GM18499 (cell line): ENCODE measurements around the gene ZBED1.
"Not testable (repeated sequence)": the region's sequence is repeated elsewhere in the genome, so short reads cannot be mapped to it uniquely, and the experiment has no call there.

ENCODE experiments used
- ATAC-seq: cut with Tn5 transposase; IDR thresholded peaks from one replicate; pipeline ENCODE4 v1.9.1; 2021; ENCODE audit warnings: moderate number of reproducible peaks; ENCODE audit not compliant: insufficient read depth, unreplicated experiment

Gene ZBED1

DNA sequence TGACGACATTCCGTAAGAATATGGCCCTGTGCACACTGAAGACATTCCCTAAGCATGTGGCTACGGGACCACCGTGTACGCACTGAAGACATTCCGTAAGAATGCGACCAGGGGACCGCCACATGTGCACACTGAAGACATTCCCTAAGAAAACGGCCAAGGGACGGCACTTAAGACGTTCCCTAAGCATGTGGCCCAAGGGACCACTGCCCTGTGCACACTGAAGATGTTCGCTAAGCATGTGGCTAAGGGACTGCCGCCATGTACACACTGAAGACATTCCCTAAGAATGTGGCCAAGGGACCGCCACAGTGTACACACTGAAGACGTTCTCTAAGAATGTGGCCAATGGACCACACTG, 21.4 kb downstream of the ZBED1 start:
- ATAC-seq, result no peak

DNA sequence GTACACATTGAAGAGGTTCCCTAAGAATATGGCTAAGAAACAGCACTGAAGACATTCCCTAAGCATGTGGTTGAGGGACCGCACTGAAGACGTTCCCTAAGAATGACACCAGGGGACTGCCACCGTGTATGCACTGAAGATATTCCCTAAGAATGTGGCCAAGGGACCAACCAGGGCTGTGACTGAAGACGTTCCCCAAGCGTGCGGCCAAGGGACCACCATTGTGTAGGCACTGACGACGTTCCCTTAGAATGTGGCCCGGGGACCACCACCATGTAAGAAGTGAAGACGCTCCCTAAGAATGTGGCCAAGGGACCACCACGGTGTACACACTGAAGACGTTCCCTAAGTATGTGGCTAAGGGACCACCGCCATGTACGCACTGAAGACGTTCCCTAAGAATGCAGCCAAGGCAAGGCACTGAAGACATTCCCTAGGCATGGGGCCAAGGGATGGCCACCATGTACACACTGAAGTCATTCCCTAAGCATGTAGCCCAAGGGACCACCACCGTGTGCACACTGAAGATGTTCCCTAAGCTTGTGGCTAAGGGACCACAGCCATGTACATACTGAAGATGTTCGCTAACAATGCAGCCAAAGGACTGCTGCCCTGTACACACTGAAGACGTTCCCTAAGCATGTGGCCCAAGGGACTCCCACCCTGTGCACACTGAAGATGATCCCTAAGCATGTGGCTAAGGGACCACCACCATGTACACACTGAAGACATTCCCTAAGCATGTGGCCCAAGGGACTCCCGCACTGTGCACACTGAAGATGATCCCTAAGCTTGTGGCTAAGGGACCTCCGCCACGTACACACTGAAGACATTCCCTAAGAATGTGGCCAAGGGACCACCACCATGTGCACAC, 22.0 kb downstream of the ZBED1 start:
- ATAC-seq, result no peak

DNA sequence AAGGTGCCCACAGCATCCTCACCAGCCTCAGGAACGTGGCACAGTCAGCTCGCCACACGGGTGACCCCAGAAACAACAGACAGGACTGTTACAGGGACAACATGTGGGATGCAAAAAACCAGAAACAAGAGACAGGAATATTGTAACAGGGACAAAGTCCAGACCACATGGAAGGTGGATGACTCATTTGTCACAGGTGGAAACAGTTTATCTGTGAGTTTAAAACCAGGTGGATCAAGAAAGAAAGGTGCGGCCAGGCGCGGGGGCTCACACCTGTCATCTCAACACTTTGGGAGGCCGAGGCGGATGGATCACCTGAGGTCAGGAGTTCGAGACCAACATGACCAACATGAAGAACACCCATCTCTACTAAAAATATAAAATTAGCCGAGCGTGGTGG, 23.5 kb downstream of the ZBED1 start:
- ATAC-seq, result not testable (repeated sequence)

DNA sequence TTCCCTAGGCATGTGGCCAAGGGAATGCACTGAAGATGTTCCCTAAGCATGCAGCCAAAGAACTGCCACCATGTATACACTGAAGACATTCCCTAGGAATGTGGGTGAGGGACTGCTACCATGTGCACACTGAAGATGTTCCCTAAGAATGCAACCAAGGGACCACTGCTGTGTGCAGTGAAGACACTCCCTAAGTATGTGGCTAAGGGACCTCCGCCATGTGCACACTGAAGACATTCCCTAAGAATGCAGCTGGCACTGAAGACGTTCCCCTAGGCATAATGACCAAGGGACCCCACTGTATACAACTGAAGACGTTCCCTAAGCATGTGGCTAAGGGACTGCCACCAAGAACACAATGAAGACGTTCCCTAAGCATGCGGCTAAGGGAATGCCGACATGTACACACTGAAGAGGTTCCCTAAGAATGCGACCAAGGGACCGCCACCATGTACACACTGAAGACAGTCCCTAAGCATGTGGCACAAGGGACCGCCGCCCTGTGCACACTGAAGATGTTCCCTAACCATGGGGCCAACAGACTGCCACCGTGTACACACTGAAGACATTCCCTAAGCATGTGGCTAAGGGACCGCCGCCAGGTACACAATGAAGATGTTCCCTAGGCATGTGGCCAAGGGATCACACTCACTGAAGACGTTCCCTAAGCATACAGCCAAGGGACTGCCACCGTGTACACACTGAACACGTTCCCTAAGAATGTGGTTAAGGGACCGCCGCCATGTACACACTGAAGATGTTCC, 25.6 kb downstream of the ZBED1 start:
- no peak for ATAC-seq

DNA sequence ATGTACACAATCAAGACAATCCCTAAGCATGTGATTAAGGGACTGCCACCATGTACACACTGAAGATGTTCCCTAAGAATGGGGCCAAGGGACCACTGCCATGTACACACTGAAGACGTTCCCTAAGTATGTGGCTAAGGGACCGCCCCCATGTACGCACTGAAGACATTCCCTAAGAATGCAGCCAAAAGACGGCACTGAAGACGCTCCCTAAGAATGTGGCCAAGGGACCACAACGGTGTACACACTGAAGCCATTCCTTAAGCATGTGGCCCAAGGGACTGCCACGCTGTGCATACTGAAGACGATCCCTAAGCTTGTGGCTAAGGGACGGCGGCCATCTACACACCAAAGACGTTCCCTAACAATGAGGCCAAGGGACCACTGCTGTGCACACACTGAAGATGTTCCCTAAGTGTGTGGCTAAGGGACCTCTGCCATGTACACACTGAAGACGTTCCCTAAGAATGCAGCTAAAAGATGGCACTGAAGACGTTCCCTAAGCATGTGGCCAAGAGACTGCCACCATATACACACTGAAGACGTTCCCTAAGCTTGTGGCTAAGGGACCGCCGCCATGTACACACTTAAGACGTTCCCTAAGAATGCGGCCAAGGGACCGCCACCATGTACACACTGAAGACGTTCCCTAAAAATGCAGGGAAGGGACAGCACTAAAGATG, 26.4 kb downstream of the ZBED1 start:
- no peak for ATAC-seq

DNA sequence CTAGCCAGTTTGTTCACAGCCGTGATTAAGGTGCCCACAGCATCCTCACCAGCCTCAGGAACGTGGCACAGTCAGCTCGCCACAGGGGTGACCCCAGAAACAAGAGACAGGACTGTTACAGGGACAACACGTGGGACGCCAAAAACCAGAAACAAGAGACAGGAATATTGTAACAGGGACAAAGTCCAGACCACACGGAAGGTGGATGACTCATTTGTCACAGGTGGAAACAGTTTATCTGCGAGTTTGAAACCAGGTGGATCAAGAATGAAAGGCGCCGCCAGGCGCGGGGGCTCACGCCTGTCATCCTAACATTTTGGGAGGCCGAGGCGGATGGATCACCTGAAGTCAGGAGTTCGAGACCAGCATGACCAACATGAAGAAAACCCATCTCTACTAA, 27.7 kb downstream of the ZBED1 start:
- not testable (repeated sequence) for ATAC-seq

DNA sequence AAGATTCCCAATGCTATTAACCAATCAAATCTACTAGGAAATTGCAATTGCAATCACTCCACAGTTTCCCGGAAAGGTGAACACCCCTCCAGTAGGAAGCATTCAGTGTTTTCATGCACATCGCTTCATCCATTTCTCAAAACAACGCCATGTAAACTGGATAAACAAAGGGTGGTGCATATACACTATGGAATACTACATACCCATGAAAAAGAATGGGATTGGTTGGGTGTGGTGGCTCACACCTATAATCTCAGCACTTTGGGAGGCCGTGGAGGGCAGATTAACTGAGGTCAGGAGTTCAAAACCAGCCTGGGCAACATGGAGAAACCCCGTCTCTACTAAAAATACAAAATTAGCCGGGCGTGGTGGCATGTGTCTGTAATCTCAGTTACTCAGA, 29.1 kb downstream of the ZBED1 start:
- no peak for ATAC-seq

DNA sequence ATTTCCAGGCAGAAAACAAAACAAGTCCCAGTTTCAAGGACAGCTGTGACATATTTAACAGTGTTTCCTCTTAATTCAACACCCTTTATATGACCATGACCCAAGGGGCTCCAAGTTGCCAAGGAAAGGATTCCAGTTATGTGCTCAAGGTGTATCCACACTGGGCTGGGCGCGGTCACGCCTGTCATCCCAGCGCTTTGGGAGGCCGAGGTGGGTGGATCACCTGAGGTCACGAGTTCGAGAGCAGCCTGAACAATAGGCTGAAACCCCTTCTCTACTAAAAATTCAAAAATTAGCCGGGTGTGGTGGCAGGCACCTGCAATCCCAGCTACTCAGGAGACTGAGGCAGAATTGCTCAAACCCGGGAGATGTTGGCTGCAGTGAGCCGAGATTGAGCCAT, 29.6 kb downstream of the ZBED1 start:
- ATAC-seq, result not testable (repeated sequence)

DNA sequence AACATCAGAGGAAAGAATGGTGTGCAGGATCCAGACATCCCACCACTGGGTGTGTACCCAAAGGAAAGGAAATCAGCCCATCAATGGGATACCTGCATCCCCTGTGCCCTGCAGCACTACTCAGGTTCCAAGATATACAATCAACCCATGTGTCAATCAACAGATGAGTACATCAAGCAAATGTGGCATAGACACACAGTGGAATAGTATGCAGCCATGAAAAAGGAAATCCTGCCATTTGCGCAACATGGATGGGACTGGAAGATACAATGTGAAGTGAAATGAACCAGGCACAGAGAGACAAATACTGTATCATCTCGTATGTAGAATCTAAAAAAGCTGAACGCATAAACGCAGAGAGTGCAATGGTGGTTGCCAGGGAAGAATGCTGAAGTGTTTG, 30.9 kb downstream of the ZBED1 start:
- ATAC-seq, result not testable (repeated sequence)

DNA sequence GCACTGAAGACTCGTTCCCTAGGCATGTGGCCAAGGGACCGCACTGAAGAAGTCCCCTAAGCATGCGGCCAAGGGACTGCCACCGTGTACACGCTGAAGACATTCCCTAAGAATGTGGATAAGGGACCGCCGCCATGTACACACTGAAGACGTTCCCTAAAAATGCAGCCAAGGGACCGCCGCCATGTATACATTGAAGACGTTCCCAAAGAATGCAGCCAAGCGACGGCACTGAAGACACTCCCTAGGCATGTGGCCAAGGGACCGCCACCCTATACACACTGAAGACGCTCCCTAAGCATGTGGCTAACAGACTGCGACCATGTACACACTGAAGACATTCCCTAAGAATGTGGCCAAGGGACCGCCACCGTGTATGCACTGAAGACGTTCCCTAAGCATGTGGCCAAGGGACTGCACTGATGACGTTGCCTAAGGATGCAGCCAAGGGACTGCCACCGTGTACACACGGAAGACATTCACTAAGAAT, 31.5 kb downstream of the ZBED1 start:
- ATAC-seq, result no peak

DNA sequence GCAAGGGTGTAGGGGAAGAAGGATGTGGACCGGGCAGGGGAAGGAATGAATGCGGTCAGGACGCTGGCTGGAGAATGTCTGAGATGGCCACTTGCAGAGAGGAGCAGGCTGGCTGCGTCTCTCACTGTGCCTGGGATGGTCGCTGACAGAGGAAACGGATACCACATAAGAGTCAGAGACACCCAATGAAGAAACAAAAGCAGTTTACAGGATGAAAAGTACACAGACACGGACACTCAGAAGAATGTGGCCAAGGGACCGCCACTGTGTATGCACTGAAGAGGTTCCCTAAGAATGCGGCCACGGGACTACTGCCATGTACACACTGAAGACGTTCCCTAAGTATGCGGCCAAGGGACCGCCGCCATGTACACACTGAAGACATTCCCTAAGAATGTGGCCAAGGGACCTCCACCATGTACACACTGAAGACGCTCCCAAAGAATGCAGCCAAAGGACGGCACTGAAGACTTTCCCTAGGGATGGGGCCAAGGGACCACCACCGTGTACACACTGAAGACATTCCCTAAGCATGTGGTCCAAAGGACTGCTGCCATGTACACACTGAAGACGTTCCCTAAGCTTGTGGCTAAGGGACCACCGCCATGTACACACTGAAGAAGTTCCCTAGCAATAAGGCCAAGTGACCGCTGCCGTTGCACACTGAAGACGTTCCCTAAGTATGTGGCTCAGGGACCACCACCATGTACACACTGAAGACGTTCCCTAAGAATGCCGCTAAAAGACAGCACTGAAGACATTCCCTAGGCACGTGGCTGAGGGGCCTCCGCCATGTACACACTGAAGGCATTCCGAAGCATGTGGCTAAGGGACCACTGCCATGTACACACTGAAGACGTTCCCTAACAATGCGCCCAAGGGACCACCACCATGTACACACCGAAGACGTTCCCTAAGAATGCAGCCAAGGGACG, 32.2 kb downstream of the ZBED1 start:
- no peak for ATAC-seq

DNA sequence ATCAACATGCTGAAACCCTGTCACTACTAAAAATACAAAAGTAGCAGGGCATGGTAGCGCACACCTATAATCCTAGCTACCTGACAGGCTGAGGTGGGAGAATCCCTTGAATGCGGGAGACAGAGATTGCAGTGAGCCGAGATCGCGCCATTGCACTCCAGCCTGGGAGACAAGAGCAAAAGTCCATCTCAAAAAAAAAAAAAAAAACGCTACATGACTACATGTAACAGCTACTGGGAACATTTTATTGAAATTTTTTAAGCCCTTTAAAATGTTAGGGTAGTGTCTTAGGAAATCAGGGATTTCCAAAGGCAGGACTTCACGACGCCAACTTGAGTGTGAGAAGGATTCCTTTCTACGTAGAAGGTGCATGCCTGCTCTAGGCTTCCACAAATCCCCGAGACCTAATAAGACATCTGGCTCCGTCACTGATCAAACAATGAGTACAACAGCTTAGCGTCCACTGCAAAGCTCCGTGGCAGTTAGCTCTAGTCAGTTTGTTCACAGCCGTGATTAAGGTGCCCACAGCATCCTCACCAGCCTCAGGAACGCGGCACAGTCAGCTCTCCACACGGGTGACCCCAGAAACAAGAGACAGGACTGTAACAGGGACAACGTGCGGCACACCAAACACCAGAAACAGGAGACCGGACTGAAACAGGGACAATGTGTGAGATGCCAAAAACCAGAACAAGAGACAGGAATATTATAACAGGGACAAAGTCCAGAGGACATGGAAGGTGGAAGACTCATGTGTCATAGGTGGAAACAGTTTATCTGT, 33.7 kb downstream of the ZBED1 start:
- no peak for ATAC-seq

DNA sequence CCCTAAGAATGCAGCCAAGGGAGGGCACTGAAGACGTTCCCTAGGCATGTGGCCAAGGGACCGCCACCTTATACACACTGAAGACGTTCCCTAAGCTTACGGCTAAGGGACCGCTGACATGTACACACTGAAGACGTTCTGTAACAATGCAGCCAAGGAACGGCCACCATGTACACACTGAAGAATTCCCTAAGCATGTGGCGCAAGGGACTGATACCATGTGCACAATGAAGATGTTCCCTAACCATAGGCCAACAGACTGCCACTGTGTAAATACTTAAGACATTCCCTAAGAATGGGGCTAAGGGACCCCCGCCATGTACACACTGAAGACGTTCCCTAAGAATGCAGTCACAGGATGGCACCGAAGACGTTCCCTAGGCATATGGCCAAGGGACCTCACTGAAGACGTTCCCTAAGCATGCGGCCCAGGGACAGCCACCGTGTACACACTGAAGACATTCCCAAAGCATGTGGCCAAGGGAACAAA, 36.1 kb downstream of the ZBED1 start:
- ATAC-seq, result no peak

DNA sequence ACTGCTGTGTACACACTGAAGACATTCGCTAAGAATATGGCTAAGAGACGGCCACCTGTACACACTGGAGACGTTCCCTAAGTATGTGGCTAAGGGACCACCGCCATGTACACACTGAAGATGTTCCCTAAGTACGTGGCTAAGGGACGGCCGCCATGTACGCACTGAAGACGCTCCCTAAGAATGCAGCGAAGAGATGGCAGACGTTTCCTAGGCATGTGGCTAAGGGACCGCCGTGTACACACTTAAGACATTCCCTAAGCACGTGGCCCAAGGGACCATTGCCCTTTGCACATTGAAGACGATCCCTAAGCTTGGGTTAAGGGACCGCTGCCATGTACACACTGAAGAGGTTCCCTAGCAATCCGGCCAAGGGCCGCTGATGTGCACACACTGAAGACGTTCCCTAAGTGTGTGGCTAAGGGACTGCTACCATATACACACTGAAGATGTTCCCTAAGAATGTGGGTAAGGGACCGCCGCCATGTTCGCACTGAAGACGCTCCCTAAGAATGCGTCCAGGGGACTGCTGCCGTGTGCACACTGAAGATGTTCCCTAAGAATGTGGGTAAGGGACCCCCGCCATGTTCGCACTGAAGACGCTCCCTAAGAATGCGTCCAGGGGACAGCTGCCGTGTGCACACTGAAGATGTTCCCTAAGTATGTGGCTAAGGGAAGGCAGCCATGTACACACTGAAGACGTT, 36.7 kb downstream of the ZBED1 start:
- ATAC-seq, result no peak

DNA sequence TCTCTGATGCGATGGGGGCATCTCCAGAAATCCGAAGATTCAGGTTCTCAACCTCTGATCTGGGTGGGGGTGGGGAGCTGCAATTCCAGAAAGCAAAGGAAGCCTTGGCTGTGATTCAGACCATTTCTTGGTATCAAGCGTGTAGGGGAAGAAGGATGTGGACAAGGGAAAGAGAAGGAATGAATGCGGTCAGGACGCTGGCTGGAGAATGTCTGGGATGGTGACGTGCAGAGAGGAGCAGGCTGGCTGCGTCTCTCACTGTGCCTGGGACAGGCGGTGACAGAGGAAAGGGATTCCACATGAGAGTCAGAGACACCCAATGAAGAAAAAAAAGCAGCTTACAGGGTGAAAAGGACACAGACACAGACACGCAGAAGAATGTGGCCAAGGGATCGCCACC, 37.3 kb downstream of the ZBED1 start:
- not testable (repeated sequence) for ATAC-seq

DNA sequence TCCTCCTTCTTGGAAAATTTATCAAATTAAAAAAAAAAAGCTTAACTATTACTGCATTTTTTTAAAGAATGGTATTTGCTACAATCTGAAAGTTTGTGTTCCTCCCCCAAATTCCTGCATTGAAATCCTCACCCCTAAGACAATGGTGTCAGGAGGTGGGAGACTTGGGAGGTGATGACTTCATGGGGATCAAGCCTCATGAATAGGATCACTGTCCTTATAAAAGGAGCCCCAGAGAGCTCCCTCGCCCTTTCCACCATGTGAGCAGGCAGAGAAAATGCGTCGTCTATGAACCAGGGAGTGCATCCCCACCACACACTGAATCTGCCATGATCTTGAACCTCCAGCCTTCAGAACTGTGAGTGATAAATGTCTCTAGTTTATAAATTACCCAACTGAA, 38.0 kb downstream of the ZBED1 start:
- no peak for ATAC-seq

DNA sequence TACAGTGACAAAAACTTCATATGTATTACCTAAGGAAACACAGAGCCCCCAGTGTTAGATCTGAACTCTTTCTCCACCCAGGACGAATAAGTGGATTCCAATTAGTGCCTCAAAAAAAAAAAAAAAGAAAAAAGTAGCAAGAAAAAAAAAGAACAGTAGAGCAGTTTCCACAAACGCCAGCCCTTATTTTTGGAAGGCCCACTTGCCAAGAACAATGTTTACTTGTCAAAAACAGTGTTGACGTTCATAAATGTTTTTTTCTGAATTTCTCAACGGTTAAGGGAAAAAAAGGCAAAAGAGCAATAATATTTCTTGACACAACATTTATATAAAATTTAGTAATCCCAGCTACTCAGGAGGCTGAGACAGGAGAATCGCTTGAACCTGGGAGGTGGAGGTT, 38.7 kb downstream of the ZBED1 start:
- no peak for ATAC-seq

DNA sequence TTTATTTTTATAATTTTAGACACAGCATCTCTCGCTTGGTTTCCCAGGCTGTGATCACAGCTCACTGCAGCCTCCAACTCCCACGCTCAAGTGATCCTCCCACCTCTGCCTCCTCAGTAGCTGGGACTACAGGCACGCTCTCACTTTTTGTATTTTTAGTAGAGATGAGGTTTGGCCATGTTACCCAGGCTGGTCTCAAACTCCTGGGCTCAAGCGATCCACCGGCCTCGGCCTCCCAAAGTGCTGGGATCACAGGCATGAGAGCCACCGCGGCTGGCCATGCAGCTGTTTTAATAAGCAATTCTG, 39.1 kb downstream of the ZBED1 start:
- no peak for ATAC-seq
